A673 (cell line): Measurements from ENCODE around the gene KRT40.

Experiments
- EZH2 ChIP-seq: fragments of 200-600 bp; sonication (generic); IDR thresholded peaks from 2 replicates; pipeline ENCODE4 v1.6.1; 2017; ENCODE audit warnings: borderline replicate concordance, low read depth, mild to moderate bottlenecking, mixed read lengths, antibody characterized with exemption, low read length; ENCODE audit not compliant: poor library complexity, severe bottlenecking
- TF ChIP-seq, protein P1 (sequence below): fragments of 300-800, 200-600 bp; sonication (generic); conservative IDR thresholded peaks from 2 replicates; pipeline ENCODE4 v1.5.1; 2017; ENCODE audit warnings: low read depth, mild to moderate bottlenecking, antibody characterized with exemption, low read length, moderate library complexity, mixed read lengths

DNA sequence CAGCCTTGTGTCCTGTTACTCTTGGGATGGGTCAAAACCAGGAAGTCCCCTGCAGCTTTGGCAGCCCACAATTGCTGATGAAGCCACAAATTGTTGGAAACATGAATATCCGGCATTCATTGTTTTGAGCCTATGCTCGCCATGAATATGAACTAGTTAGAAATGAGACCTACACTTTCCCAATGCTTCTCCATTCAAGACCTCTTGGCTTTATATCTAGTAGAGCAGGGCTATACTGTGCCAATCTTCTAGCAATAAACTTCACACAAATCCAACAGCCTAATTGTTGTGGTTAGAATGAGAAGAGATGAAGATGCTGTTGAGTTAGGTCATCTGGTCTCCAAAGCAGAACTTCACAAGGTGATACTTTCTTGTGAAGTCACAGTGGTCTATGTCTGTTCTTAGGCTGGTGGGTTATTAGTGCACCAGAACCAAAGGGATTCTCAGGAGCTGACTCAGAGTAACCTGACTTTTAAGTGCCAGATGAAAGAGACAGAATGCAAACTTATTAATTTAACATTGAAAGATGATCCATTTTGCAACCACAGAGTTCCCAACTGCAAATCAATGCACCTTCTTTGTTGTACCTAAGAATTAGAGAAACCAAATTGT, 33.0 kb downstream of the KRT40 start:
- no peak for TF ChIP-seq EZH2
- TF ChIP-seq, protein P1, sequence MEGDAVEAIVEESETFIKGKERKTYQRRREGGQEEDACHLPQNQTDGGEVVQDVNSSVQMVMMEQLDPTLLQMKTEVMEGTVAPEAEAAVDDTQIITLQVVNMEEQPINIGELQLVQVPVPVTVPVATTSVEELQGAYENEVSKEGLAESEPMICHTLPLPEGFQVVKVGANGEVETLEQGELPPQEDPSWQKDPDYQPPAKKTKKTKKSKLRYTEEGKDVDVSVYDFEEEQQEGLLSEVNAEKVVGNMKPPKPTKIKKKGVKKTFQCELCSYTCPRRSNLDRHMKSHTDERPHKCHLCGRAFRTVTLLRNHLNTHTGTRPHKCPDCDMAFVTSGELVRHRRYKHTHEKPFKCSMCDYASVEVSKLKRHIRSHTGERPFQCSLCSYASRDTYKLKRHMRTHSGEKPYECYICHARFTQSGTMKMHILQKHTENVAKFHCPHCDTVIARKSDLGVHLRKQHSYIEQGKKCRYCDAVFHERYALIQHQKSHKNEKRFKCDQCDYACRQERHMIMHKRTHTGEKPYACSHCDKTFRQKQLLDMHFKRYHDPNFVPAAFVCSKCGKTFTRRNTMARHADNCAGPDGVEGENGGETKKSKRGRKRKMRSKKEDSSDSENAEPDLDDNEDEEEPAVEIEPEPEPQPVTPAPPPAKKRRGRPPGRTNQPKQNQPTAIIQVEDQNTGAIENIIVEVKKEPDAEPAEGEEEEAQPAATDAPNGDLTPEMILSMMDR: no peak
